Stimulated activated CD4-positive, alpha-beta T cell treated with anti-CD3 and anti-CD28 coated beads, Interleukin-4, amount 100 ng/mL, for 1 hour (primary cell): ENCODE measurements around the gene B3GNT8.
"Not testable (repeated sequence)": the region's sequence is repeated elsewhere in the genome, so short reads cannot be mapped to it uniquely, and the experiment has no call there.

Experiments used
- DNase-seq: peaks from one replicate; pipeline ENCODE4 v3.0.0-alpha.2; 2020

Gene B3GNT8

DNA sequence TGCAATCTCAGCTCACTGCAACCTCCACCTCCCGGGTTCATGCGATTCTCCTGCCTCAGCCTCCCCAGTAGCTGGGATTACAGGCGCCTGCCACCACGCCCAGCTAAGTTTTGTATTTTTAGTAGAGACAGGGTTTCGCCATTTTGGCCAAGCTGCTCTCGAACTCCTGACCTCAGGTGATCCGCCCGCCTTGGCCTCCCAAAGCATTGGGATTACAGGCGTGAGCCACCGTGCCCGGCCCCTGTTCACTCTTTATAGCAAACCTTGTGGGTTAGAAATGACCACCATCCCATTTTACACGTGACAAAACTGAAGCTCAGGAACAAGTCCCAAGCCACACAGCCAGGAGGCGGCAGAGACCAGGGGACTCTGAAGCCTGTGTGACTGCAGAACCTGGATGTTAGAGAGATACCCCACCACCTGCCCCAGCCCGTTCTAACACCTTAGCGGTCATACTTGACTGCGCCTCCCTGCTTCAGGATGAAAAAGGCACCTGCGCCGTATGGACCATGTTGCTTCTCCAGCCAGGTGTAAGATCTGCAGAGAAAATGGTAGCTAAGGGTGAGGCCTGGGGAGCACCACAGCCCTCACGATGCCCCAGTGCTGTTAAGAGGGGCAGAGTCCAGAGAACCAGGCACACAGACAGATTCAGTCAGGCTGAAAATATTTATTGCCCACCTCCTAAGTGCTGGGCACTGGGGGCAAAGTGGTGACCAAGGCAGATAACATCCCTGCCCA is 8.9 kb upstream of the B3GNT8 start:
- no peak for DNase-seq

DNA sequence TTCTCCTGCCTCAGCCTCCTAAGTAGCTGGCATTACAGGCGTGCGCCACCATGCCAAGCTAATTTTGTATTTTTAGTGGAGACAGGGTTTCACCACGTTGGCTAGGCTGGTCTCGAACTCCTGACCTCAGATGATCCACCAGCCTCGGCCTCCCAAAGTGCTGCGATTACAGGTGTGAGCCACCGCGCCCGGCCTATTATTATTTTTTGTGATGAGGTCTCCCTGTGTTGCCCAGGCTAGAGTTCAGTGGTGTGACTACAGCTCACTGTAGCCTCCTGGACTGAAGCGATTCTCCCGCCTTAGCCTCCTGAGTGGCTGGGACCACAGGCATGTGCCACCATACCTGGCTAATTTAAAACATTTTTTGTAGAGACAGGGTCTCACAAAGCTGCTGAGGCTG is 8.2 kb upstream of the B3GNT8 start:
- DNase-seq = not testable (repeated sequence)

- DNase-seq = no peak
These were observed 7.3 kb upstream of the B3GNT8 start for GRCh38 chr19:41434450-41434849.

DNA sequence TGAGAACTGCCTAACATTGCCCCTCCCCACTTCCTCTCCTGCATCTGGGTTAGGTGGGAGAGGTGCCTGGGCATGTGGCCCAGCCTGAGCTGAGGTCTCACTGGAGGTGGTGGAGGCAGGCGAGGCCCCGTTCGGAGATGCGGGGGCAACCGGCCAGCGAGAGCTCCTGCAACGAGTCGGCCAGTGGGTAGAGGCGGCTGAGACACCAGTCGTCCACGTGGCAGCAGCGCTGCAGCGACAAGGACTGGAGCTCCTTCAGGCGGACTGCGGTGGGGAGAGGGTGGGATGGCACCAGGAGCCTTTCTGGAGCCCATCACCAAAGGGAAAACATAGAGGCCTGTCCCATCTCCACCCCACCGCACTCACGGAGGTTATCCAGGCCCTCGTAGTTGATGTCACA is 6.0 kb upstream of the B3GNT8 start:
- DNase-seq = no peak

GRCh38 chr19:41431426-41432386 is 4.5 kb upstream of the B3GNT8 start:
- no peak for DNase-seq

DNA sequence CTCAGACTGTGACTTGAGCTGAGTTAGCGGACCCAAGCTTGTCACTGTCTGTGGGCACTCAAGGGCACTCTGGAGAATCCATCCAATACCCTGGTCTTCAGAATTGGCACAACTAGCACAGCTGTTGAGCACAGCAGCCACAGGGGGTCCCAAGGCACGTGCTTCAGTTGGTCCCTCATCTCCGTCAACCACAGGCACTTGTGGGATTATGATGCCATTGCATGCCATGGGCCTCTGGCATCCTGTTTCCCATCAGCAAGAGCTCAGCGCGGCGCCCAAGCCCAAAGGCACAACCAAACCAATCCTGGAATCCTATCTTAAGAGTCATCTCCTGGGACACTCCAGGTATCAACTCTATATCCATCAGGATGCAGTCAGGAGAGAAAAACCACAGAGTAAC is 3.7 kb upstream of the B3GNT8 start:
- DNase-seq = no peak

GRCh38 chr19:41428481-41428859 is 1.3 kb upstream of the B3GNT8 start:
- DNase-seq = no peak

DNA sequence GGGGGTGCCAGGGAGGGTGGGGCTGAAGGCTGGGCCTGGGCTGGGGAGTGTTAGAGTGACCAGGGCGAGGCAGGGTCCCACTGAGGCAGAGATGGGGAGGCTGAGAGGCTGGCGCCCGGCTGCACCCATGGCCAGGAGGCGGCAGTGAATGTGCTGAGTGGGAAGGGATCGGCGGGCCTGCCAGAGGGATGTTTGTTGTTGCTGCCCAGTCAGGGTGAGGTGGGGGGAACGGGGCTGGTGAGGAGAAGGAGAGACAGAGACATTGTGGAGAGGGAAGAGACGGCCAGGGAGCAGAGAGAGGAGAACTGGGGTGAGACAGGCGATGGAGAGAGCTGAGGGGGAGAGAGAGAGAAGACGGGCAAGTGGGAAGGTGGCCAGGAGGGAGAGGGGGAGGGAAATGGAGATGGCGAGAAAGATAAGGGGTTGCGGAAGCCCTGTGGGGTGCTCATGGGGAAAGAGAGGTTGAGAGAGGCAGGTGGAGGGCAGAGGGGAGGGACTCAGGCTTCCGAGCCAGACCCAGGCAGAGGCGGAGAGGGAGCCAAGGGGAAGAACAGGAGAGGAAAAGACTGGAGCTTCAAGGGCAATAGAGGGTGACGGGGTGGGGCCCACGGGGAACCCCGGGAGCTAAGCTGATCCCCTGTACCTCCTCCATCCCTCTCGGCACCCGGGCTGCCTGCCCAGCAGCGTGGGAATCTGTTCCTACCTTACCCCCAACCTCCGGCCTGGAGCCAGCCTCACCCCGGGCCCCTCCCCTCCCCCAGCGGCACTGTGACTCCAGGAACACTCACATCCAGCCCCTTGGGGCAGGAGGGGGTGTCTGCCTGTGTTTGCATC is 690 bp upstream of the B3GNT8 start:
- peak; percentile 10 for DNase-seq

DNA sequence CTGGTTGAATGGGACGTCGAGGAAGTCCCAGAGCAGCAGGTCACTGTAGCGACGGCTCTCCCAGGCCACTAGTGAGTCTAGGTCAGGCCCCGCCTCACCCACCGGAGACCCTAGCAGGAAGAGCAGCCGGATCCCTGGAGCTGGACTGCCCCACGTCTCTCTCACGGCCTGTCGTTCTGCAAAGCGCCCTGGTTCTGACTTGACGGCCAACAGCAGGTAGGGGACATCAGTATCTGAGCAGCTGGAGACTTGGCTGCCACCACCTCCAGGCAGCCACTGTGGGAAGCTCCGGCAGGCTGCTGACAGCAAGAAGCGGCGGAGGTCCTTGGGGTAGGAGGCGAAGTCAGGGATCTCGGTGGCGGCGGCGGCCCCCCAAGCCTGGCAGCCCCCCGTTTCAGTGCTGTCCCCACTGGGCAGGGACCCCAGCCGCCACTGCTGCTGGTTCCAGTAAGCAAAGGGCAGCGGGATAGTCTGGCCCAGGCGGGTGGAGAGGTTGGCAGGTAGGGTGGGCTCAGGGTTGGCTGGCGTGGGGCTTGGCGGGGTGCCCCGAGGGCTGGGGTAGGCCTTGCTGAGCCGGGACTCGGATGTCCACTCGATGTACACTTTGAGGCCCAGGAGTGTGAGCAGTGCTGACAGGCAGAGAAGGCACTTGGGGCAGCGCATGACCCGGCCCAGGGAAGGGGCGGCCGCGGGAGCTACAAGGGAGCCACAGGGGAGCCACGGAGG is 895 bp downstream of the B3GNT8 start:
- DNase-seq = no peak

GRCh38 chr19:41425174-41426115 is 1.7 kb downstream of the B3GNT8 start:
- no peak for DNase-seq

GRCh38 chr19:41424335-41425173 is 2.6 kb downstream of the B3GNT8 start:
- no peak for DNase-seq

GRCh38 chr19:41422955-41423354 is 4.2 kb downstream of the B3GNT8 start:
- DNase-seq = no peak

DNA sequence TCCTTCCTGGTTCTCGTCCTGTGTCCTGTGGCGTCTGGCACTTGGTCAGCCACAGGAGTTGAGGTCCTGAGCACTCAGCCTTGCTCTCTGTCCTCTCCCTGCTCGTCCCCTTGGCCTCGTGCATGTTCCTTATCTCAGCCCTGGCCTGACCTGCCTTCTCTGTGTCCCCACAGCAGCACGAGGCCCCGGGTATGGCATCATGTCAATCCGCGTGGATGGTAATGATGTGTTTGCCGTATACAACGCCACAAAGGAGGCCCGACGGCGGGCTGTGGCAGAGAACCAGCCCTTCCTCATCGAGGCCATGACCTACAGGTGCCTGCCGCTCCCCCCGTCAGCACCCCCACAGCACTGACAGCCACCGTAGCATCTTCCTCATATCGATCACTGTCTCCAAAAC is 4.7 kb downstream of the B3GNT8 start:
- DNase-seq = no peak

- DNase-seq = no peak
These were observed 5.2 kb downstream of the B3GNT8 start for GRCh38 chr19:41421973-41422372.

- DNase-seq = no peak
These were observed 5.9 kb downstream of the B3GNT8 start for GRCh38 chr19:41421314-41421713.

DNA sequence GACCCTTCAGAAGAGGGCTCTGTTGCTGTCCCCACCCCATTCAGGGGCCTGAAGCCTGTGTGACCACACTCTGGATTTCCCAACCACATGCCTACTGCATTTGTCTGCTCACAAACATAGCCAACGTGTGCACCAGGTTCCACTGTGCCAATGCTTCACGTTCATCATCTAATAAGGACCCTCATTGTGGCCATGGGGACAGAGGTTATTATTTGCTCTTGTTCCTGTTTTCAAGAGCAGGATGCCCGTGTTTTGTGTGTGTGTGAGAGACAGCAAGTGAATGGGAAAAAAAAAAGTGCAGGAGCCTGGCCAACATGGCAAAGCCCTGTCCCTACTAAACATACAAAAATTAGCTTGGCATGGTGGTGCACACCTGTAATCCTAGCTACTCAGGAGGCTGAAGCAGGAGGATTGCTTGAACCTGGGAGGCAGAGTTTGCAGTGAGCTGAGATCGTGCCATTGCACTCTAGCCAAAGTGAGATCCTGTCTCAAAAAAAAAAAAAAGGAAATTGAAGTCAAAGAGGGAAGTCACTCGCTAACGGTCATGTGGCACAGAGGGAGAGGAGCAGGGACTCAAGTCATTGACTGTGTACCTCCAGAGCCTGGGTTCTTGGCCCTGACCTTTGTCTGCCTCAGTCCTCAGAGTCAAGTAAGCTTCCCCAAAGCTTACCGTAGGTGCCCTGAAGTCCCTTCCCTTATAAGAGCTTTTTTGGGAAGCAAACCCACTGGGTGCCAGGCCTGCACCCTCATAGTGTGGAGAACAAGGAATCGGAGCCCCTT is 6.9 kb downstream of the B3GNT8 start:
- no peak for DNase-seq

DNA sequence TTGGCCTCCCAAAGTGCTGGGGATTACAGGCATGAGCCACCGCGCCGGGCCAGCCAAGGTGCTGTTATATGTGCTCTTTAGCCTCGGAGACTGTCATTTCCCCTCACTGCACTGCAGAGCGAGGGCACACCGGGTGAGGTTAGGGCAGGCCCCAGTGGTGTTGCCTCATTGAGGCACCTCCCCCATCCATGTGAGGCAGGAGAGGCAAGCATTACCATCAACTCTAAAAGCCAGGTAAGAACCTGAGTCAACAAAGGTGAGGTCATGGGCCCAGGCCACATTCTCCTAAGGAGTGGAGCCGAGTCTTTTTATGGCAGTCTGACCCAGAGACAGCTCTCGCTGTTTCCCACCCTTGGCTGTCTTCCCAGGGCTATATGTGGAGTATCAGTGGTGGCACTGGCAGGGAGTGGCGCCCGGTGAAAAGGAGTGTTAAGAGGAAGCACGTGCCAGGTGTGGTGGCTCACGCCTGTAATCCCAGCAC is 10.9 kb downstream of the B3GNT8 start:
- no peak for DNase-seq

- DNase-seq = no peak
These were observed 12.0 kb downstream of the B3GNT8 start for GRCh38 chr19:41415154-41415571.

DNA sequence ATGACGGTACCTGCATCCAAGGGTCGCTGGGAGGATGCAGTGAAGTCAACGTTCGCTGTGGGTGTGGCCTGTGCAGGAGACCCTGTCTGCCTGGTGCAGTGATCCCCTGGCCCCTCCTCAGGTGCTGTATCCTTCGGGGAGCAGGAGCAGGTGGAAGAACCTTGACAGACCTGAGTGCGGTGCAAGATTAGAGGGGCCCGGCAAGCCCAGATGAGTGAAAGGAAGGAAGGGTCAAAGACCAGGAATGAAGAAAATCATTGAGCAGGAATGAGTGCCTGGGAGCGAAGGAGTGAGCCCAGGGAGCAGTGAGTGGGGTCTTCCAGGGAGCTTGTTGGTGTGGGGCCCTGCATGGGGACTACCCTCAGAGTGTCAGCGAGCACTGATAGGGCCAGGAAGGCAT is 12.7 kb downstream of the B3GNT8 start:
- no peak for DNase-seq
